GM21737 (cell line): Measurements from ENCODE around the gene LUC7L2.
"Not testable (repeated sequence)": the region's sequence is repeated elsewhere in the genome, so short reads cannot be mapped to it uniquely, and the experiment has no call there.

Source experiments
- ATAC-seq: cut with Tn5 transposase; IDR thresholded peaks from one replicate; pipeline ENCODE4 v1.9.1; 2021; ENCODE audit warnings: mild to moderate bottlenecking, moderate library complexity; ENCODE audit not compliant: unreplicated experiment

The LUC7L2 gene

GRCh38 chr7:139441961-139442360 lies 82.3 kb downstream of the LUC7L2 start:
- no peak for ATAC-seq

DNA sequence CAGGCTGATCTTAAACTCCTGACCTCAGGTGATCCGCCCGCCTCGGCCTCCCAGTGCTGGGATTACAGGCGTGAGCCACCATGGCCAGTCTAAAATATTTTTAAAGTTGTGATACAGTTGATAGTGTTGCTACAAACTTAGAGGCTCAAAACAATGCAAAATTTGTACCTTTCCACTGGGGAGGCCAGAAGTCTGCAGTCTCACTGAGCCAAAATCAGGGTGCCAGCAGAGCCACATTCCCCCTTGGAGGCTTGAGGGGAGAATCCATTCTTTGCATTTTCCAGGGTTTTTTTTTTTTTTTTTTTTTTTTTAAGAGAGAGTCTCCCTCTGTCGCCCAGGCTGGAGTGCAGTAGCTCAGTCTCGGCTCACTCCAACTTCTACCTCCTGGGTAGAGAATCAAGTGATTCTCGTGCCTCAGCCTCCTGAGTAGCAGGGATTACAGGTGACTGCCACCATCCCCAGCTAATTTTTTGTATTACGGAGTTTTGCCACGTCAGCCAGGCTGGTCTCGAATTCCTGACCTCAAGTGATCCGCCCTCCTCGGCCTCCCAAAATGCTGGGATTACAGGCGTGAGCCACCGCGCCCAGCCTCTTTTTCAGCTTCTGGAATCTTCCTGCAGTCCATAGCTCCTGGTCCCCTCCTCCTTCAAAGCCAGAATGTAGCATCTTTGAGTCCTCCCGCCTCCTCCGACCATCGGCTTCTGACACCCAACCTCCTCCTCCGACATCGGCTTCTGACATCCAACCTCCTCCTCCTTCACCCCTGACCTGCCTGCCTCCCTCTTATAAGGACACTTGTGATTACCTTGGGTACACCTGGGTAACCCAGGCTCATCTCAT lies 86.6 kb downstream of the LUC7L2 start:
- ATAC-seq, result no peak

DNA sequence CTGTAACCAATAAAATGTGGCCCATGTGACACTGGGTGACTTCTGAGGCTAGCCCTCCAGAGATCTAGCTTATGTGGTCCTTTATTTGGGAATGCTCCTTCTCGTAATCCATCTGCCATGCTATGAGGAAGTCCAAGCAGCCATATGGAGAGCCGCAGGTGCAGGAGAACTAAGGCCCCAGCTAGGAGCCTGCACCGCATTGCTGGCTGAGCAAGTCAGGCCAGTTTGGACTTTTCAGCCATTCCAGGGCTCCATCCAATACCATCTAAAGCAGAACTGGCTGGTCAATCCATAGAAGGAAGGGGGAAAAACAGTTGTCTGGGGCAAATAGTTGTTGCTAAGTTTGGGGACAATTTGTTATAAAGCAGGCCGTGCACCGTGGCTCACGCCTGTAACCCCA lies 91.2 kb downstream of the LUC7L2 start:
- no peak for ATAC-seq

GRCh38 chr7:139451638-139452037 lies 91.9 kb downstream of the LUC7L2 start:
- ATAC-seq, result no peak

DNA sequence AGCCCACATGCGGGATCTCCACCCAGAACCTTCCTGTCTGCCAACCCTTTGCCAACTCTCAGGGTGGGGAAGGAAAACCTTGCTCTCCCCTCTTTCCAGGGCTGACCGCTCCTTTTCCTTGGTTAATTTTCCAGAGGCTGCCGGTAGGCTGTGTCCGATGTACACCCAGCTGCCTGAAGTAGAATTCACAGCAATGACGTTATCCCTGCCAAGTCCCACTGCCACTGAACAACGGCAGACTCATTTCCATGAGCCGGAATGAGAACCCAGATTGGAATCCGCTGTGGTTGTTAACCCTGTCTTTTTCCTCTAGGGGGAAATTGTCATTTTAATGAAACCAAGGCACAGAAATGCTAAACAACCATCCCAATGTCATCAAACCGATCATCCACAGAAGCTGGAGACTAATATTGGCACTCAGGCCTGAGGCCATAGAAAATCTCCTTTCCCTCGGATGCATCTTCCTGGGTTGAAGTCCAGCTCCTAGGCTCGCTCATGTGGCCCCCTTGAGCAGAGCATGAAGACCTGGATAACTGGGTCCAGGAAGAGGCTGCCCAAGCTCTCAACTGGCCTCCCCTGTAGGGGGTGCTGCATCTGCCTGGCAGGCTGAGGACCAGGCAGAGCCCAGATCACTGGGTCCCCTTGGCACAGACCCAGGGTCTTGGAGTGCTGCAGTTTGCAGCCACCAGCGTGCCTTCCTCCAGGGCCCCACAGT lies 93.4 kb downstream of the LUC7L2 start:
- no peak for ATAC-seq

DNA sequence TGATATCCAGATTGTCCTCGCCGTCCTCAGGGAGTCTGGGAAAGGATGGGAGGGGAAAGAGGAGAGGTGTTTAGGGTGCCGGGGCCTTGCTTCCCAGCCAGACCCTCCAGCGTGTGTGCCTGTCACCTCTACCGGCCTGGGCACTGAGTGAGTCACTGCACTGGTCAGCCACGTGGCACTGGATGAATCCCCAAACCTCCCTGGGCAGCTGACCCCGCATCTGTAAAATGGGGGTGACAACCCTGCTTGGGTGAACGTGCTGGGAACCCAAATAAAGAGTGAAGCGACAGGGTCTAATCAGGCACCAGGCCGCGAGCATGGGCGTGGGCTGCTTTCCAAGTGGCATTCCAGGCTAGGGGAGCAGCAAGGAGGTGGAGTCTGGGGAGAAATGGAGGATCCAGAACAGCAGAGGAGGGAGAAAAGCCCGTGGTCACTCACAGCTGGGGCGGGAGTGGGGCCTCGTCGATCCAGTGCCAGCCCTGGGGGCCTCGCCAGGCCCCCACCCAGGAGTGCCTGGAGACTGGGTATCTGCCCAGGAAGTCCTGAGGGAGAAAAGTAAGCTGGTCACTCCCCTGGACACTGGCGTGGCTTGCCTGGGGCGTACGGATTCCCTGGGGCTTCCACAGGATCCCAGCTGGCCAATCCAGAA lies 94.1 kb downstream of the LUC7L2 start:
- ATAC-seq, result no peak

DNA sequence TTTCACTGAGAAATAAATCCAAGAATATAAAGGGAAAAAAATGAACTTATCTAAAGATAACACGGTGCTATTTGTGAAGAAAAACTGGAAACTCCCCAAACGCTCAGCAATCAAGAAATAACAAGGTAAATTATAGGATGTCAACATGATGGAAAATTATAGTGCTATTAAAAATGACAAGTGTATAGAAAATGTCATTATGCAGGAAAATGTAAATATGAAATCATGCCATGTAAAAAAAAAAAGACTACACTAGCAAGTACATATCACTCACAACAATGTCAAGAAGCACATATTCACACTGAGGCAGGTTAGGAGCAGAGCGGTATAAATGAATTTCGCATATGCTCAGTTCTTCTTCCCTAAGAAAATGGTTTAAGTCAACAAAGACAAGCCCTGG lies 96.1 kb downstream of the LUC7L2 start:
- ATAC-seq, result no peak

DNA sequence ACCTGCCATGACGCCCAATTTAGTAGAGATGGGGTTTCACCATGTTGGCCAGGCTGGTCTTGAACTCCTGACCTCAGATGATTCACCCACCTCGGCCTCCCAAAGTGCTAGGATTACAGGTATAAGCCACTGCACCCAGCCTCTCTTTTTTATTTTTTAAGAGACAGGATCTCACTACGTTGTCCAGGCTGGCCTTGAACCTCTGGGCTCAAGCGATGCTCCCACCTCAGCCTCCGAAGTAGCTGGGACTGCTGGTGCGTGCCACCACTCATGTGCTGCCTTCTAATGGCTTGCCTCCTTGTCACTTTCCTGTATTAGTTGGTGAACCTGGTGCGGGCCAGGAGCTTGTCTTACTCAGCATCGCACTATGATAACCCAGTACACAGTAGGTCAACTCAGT lies 96.8 kb downstream of the LUC7L2 start:
- no peak for ATAC-seq

- no peak for ATAC-seq
Measured at GRCh38 chr7:139457153-139457946, 97.7 kb downstream of the LUC7L2 start.

DNA sequence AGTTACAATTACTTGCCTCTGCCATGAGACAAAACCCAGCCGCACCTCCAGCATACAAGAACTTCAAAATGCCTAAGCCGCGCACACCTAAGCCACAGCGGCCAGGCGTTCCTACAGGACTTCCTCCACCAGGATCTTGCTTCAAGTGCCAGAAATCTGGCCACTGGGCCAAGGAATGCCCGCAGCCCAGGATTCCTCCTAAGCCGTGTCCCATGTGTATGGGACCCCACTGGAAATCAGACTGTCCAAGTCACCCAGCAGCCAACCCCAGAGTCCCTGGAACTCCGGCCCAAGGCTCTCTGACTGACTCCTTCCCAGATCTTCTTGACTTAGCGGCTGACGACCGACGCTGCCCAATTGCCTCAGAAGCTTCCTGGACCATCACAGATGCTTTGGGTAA lies 103.7 kb downstream of the LUC7L2 start:
- ATAC-seq, result not testable (repeated sequence)

- ATAC-seq, result not testable (repeated sequence)
Measured at GRCh38 chr7:139464511-139464910, 104.8 kb downstream of the LUC7L2 start.

DNA sequence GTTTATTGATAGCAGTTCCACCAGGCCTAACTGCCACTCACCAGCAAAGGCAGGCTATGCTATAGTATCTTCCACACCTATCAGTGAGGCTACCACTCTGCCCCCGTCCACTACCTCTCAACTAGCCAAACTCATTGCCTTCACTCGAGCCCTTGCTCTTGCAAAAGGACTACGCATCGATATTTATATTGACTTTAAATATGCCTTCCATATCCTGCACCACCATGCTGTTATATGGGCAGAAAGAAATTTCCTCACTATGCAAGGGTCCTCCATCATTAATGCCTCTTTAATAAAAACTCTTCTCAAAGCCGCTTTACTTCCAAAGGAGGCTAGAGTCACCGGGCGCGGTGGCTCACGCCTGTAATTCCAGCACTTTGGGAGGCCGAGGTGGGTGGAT lies 105.4 kb downstream of the LUC7L2 start:
- ATAC-seq, result not testable (repeated sequence)

GRCh38 chr7:139467729-139468128 lies 108.0 kb downstream of the LUC7L2 start:
- not testable (repeated sequence) for ATAC-seq

DNA sequence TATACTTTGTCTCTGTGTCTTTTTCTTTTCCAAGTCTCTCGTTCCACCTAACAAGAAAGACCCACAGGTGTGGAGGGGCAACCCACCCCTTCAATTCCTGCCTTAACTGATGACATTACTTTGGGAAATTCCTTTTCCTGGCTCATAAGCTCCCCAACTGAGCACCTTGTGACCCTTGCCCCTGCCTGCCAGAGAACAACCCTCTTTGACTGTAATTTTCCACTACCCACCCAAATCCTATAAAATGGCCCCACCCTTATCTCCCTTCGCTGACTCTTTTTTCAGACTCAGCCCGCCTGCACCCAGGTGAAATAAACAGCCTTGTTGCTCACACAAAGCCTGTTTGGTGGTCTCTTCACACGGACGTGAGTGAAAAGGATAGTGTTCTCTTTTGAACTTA lies 108.6 kb downstream of the LUC7L2 start:
- not testable (repeated sequence) for ATAC-seq

- ATAC-seq, result no peak
Measured at GRCh38 chr7:139471740-139472353, 112.2 kb downstream of the LUC7L2 start.
